GM10266 (cell line): ENCODE measurements around the gene PIK3C2A.

Experiments used
- DNase-seq: peaks from one replicate; pipeline ENCODE4 v3.0.0; 2012; ENCODE audit errors: extremely low spot score
- CTCF ChIP-seq: IDR thresholded peaks from 2 replicates; pipeline ENCODE4 v1.5.1; 2012; ENCODE audit warnings: mild to moderate bottlenecking, low read depth; ENCODE audit not compliant: control insufficient read depth, insufficient read depth; ENCODE audit errors: missing control alignments

Gene PIK3C2A

DNA sequence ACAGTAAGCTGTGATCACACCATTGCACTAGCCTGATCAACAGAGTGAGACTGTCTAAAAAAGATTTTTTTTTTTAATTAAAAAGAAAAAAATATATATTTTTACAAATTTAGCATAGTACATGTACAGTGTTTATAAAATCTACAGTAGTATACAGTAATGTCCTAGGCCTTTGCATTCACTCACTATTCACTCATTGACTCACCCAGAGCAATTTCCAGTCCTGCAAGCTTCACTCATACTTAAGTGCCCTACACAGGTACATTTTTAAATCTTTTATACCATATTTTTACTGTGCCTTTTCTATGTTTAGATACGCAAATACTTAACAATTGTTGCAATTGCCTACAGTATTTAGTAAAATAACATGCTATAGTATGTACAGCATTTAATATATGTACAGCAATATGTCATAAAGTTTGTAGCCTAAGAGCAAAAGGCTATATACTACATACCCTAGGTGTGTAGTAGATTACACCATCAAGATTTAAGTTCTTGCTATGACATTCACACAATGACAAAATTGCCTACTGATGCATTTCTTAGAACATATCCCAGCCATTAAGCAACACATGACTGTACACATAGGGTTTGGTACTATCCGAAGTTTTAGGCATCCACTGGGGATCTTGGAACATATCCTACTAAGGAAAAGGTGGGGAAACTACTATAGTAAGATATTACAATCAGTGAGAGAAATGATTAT is 22.8 kb downstream of the PIK3C2A start:
- no peak for TF ChIP-seq CTCF
- DNase-seq = no peak

- TF ChIP-seq CTCF = no peak
These were observed 23.9 kb downstream of the PIK3C2A start for GRCh38 chr11:17183836-17184235.

DNA sequence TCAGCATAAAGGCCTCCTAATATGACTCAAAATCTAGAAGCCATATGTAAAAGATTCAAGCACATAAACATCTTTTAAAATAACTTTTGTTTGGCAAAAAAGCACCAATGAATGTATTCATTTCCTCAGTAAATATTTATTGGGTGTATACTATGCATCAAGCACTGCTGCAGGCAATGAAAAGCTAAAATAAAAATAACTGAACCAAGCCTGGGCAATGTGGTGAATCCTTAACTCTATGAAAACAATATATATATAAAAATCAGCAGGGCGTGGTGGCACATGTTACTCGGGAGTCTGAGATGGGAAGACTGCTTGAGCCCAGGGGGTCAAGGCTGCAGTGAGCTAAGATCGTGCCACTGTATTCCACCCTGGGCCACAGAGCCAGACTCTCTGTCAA is 27.8 kb downstream of the PIK3C2A start:
- DNase-seq = no peak
- TF ChIP-seq CTCF = no peak

More at GRCh38 chr11:17183836-17184235, 23.9 kb downstream of the PIK3C2A start:
- no peak for DNase-seq

DNA sequence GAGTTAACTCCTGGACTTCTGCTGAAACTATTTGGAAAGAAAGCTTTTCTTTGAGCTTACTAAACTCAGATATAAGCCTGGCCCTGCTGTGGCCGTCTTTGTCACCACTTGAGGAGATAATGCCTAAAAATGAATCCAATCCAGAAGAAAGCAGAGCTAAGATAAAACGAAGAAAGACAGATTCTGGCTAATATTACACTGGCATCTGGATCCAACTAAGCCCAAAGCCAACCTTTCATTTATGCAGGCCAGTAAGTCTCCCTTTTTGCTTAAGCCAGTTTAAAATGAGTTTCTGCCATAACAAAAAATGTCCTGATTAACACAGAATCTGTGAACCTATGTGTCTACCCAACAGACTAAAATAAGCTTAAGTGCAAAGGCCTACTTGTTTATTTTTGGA is 34.5 kb downstream of the PIK3C2A start:
- no peak for TF ChIP-seq CTCF
- DNase-seq = no peak

GRCh38 chr11:17171916-17172315 is 35.9 kb downstream of the PIK3C2A start:
- DNase-seq = no peak
- TF ChIP-seq CTCF = no peak

- TF ChIP-seq CTCF = no peak
- no peak for DNase-seq
These were observed 36.4 kb downstream of the PIK3C2A start for GRCh38 chr11:17171343-17171742.

DNA sequence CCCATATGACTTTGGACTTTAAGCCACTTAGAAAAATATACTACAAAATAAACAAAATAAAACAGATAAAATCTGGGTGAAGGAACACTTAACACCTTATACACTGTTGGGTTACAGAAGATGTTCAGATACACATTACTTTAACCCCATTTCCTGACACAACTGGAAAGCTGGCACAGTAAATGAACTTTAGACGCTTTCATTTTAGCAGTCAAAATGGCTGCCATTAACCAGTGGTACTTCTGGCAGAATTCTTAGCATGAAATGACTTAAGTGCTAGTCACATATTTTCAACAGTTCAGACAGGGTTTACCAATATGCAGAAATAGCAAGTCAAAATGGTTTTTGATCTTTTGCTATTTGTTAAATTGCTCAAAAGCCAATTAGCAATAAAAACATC is 37.9 kb downstream of the PIK3C2A start:
- no peak for DNase-seq
- TF ChIP-seq CTCF = no peak
